ENCODE data around the gene NCS1.

- TF ChIP-seq TAF1 (IDR thresholded peaks at IDR 0.05; ENCODE audit: borderline replicate concordance, low read depth, low read length) = no peak
- no peak for TF ChIP-seq POLR2A (IDR thresholded peaks at IDR 0.05; ENCODE audit: low read depth, low read length)
- no peak for TF ChIP-seq POLR2AphosphoS5 (IDR thresholded peaks at IDR 0.05; ENCODE audit: low read depth, low read length)
These were observed 50.6 kb downstream of the NCS1 start for GRCh38 chr9:130222833-130223232.

Measured in GM12892 (cell line).